Endothelial cell of umbilical vein (primary cell): ENCODE measurements around the gene CBLN1. TPM values are rescaled to one million over a fixed set of nuclear protein-coding genes. Genes with fewer than 3 reads are reported as not detected.

ENCODE experiments used
- BruUV-seq: library from RNA; stranded (reverse); fragments of 400-500 nt; replicated peaks from 2 replicates; lab custom pipeline; 2021; lab: Mats Ljungman, UMichigan
- CTCF ChIA-PET: fragments of 300-600, 350-600 bp; sonication (Branson Sonifier 250); formaldehyde crosslinking; loops from one replicate; lab custom pipeline; 2021; ENCODE audit warnings: antibody characterized with exemption, inconsistent platforms; lab: Charles Lee
- POLR2A ChIA-PET: fragments of 300-600, 350-600 bp; sonication (Branson Sonifier 250); formaldehyde crosslinking; loops from one replicate; lab custom pipeline; 2021; ENCODE audit warnings: antibody characterized with exemption, inconsistent platforms; lab: Charles Lee
- DNase-seq: peaks from one replicate; pipeline ENCODE4 v3.0.0-alpha.2; 2011; ENCODE audit warnings: low read depth, low spot score
- FAIRE-seq: peaks from 2 replicates; lab custom pipeline; 2011; peaks lifted over from hg19 to GRCh38; lab: Jason Lieb, UNC
- H2AFZ ChIP-seq: 2 replicates; pipeline ENCODE4 v1.6.0; 2012; ENCODE audit warnings: low read depth, low read length, control low read depth, inconsistent platforms
- H3K27ac ChIP-seq: 2 replicates; pipeline ENCODE4 v1.5.1; 2011; ENCODE audit warnings: low read depth, mild to moderate bottlenecking, control low read depth, low read length, moderate library complexity; ENCODE audit not compliant: insufficient read depth
- H3K27me3 ChIP-seq, 2 experiments: 2 replicates each; pipeline versions ENCODE4 v1.6.0 to v1.6.1; 2011; ENCODE audit warnings: low read length in 2 of 2, mixed read lengths in 1 of 2; ENCODE audit not compliant: control insufficient read depth in 2 of 2, insufficient read depth in 2 of 2
- H3K36me3 ChIP-seq, 2 experiments: 2 replicates in 1 of 2; 3 replicates in 1 of 2; pipeline ENCODE4 v1.5.1; 2011; ENCODE audit warnings: low read length in 2 of 2, mild to moderate bottlenecking in 1 of 2, moderate library complexity in 1 of 2; ENCODE audit not compliant: control insufficient read depth in 2 of 2, insufficient read depth in 2 of 2; ENCODE audit errors: extremely low read depth in 1 of 2
- H3K4me1 ChIP-seq: 3 replicates; pipeline ENCODE4 v1.5.1; 2011; ENCODE audit warnings: mild to moderate bottlenecking, low read length; ENCODE audit not compliant: control insufficient read depth, insufficient read depth; ENCODE audit errors: extremely low read depth
- H3K4me2 ChIP-seq: 2 replicates; pipeline ENCODE4 v1.6.1; 2011; ENCODE audit warnings: low read length, control low read depth, mixed read lengths; ENCODE audit not compliant: insufficient read depth
- H3K4me3 ChIP-seq, 3 experiments: fragments of 200-600 bp in 1 of 3; sonication (generic), shearing (Covaris generic) in 1 of 3; replicated peaks in 1 of 3; 2 replicates each; pipeline ENCODE4 v1.5.1; 2011 to 2016; ENCODE audit warnings: control low read depth in 3 of 3, low read length in 3 of 3, mild to moderate bottlenecking in 2 of 3, inconsistent platforms in 1 of 3, low read depth in 1 of 3, moderate library complexity in 1 of 3; ENCODE audit not compliant: insufficient read depth in 1 of 3
- H3K79me2 ChIP-seq: 2 replicates; pipeline ENCODE4 v1.6.0; 2012; ENCODE audit warnings: low read length, inconsistent platforms; ENCODE audit not compliant: control insufficient read depth, insufficient read depth
- H3K9ac ChIP-seq: replicated peaks from 2 replicates; pipeline ENCODE3; 2011; ENCODE audit warnings: low read length, control low read depth; ENCODE audit not compliant: insufficient read depth; ENCODE audit errors: extremely low read depth
- H3K9me1 ChIP-seq: replicated peaks from 3 replicates; pipeline ENCODE4 v1.6.0; 2011; ENCODE audit warnings: mild to moderate bottlenecking, low read length; ENCODE audit not compliant: control insufficient read depth, insufficient read depth; ENCODE audit errors: extremely low read depth
- H3K9me3 ChIP-seq: replicated peaks from 2 replicates; pipeline ENCODE4 v1.5.1; 2012; ENCODE audit warnings: low read length, inconsistent platforms; ENCODE audit not compliant: control insufficient read depth, insufficient read depth
- H4K20me1 ChIP-seq: replicated peaks from 2 replicates; pipeline ENCODE3; 2011; ENCODE audit warnings: mild to moderate bottlenecking, low read length; ENCODE audit not compliant: control insufficient read depth, insufficient read depth; ENCODE audit errors: extremely low read depth
- CTCF ChIP-seq, 2 donors: IDR thresholded peaks; 1 replicate in 1 of 2; 2 replicates in 1 of 2; pipeline ENCODE4 v1.5.1; 2011; ENCODE audit warnings: low read length in 2 of 2, mild to moderate bottlenecking in 2 of 2, moderate library complexity in 2 of 2, control low read depth in 1 of 2, inconsistent platforms in 1 of 2, low read depth in 1 of 2; ENCODE audit not compliant: insufficient read depth in 1 of 2; ENCODE audit errors: extremely low read depth in 1 of 2
- EZH2 ChIP-seq: IDR thresholded peaks from 2 replicates; pipeline ENCODE4 v1.6.1; 2012; ENCODE audit warnings: borderline replicate concordance, low read depth, mild to moderate bottlenecking, moderate library complexity, low read length, inconsistent platforms; ENCODE audit not compliant: severe bottlenecking
- FOS ChIP-seq: IDR thresholded peaks from 2 replicates; pipeline ENCODE4 v1.6.1; 2011; ENCODE audit warnings: mild to moderate bottlenecking, low read length, moderate library complexity, borderline replicate concordance; ENCODE audit not compliant: insufficient read depth
- GATA2 ChIP-seq: IDR thresholded peaks from 2 replicates; pipeline ENCODE4 v1.7.0; 2011; ENCODE audit warnings: low read depth, mild to moderate bottlenecking, moderate library complexity, mixed read lengths, low read length; ENCODE audit not compliant: insufficient read length, insufficient read depth
- JUN ChIP-seq: IDR thresholded peaks from 2 replicates; pipeline ENCODE4 v1.6.1; 2011; ENCODE audit warnings: borderline replicate concordance, low read depth; ENCODE audit not compliant: insufficient read length, insufficient read depth
- MAX ChIP-seq: IDR thresholded peaks from 2 replicates; pipeline ENCODE4 v1.6.1; 2011; ENCODE audit not compliant: insufficient read depth, insufficient read length
- MYC ChIP-seq: IDR thresholded peaks from one replicate; pipeline ENCODE4 v1.6.1; 2011; ENCODE audit warnings: mild to moderate bottlenecking, low read depth, low read length
- POLR2A ChIP-seq: IDR thresholded peaks from 2 replicates; pipeline ENCODE4 v1.6.1; 2012; ENCODE audit warnings: low read depth, mild to moderate bottlenecking, control low read depth, low read length
- POLR2AphosphoS5 ChIP-seq: IDR thresholded peaks from 2 replicates; pipeline ENCODE4 v1.6.1; 2012; ENCODE audit warnings: low read depth, mild to moderate bottlenecking, control low read depth, low read length, moderate library complexity; ENCODE audit not compliant: insufficient read depth
- dilution Hi-C: fragments of 300-500 bp; cut with MboI; formaldehyde crosslinking; loops from one replicate; pipeline ENCODE4 v1.15.0; 2019; ENCODE audit warnings: low sequenced_read_pairs; ENCODE audit not compliant: extremely low pct_ligation_motif_present
- intact Hi-C: fragments of 100-400 bp; cut with micrococcal nuclease; formaldehyde crosslinking; loops from one replicate; pipeline ENCODE4 v1.10.0; 2022
- polyA plus RNA-seq, 4 experiments: library from polyadenylated mRNA; depleted of rRNA in 3 of 4; stranded (reverse) in 3 of 4; unstranded in 1 of 4; fragments of >200 nt; gene quantifications; 2 replicates each; pipeline versions ENCODE4 v1.2.1 to v1.2.3, GENCODE V29; 2011 to 2012; ENCODE audit warnings: missing spikeins in 1 of 4
- total RNA-seq: library from RNA; stranded (reverse); gene quantifications from 2 replicates; pipeline ENCODE4 v1.2.3, GENCODE V29; 2021

Gene CBLN1
- total and polyA plus RNA-seq, 2 donors (not counting 3 experiments of a cell fraction or from before 2014, with no cell fraction given): not detected

GRCh38 chr16:49268667-49269066, 13.0 kb downstream of the CBLN1 start:
- ChIA-PET POLR2A (no interaction called here), CTCF (no interaction called here)
- dilution Hi-C loops: no loop called here

More at GRCh38 chr16:49268667-49269066, 13.0 kb downstream of the CBLN1 start:
- intact Hi-C loops: no loop called here
- H3K4me1 ChIP-seq: no peaks in the 10 kb centered on the region
- no peak overlapping the region for H3K9ac ChIP-seq
- H3K9me3 ChIP-seq: no peaks in the 10 kb centered on the region
- DNase-seq: no peak
- FAIRE-seq: no peak
- H2AFZ ChIP-seq: no peak overlapping the region
- no peaks in the 10 kb centered on the region for H3K9me1 ChIP-seq
- H3K4me2 ChIP-seq: no peak overlapping the region
- TF ChIP-seq MYC (no peak), CTCF (IDR thresholded peaks at IDR 0.05; ENCODE audit: extremely low read depth in 1 of 2, insufficient read depth in 1 of 2, low read depth in 1 of 2, low read length in 2 of 2) (no peak), POLR2A (no peak), MAX (no peak), FOS (no peak), GATA2 (no peak), EZH2 (no peak), POLR2AphosphoS5 (no peak), JUN (no peak)
- H4K20me1 ChIP-seq: no peaks in the 10 kb centered on the region
- H3K27me3 ChIP-seq: peaks cover 0 to under 1% of the 10 kb centered on the region in 2 experiments
- BruUV-seq: no TSS peak
- H3K36me3 ChIP-seq: no peaks in the 10 kb centered on the region
- H3K79me2 ChIP-seq: no peaks in the 10 kb centered on the region
- no peak overlapping the region for H3K27ac ChIP-seq
- no peak overlapping the region for H3K4me3 ChIP-seq
